ENCODE results near the gene GPR55. TPM values are rescaled to one million over a fixed set of nuclear protein-coding genes. Genes with fewer than 3 reads are reported as not detected.

GPR55 gene
- total and polyA plus RNA-seq, 2 donors (not counting 3 experiments of a cell fraction or from before 2014, with no cell fraction given) = not detected

- no peaks in the 10 kb centered on the region for H3K36me3 ChIP-seq (ENCODE audit: control insufficient read depth in 2 of 2, extremely low read depth in 1 of 2, insufficient read depth in 2 of 2, low read length in 2 of 2)
- H3K4me1 ChIP-seq (ENCODE audit: control insufficient read depth, extremely low read depth, insufficient read depth, low read length) = no peaks in the 10 kb centered on the region
- TF ChIP-seq JUN (IDR thresholded peaks at IDR 0.05; ENCODE audit: borderline replicate concordance, insufficient read depth, insufficient read length, low read depth) = no peak
- no peaks in the 10 kb centered on the region for H3K27me3 ChIP-seq (ENCODE audit: control insufficient read depth in 2 of 2, insufficient read depth in 2 of 2, low read length in 2 of 2)
- POLR2A ChIA-PET = no interaction called here
- DNase-seq (ENCODE audit: low read depth, low spot score) (no peak), FAIRE-seq (no peak)
- no peak overlapping the region for H3K9ac ChIP-seq (replicated peaks; ENCODE audit: extremely low read depth, insufficient read depth, low read length)
- H3K9me3 ChIP-seq (replicated peaks; ENCODE audit: control insufficient read depth, insufficient read depth, low read length) = no peaks in the 10 kb centered on the region
- CTCF ChIA-PET = no interaction called here
- no peak overlapping the region for H2AFZ ChIP-seq (ENCODE audit: low read depth, low read length)
- no peaks in the 10 kb centered on the region for H4K20me1 ChIP-seq (replicated peaks; ENCODE audit: control insufficient read depth, extremely low read depth, insufficient read depth, low read length)
- intact Hi-C loops (cut with micrococcal nuclease) (no loop called here), dilution Hi-C loops (cut with MboI; ENCODE audit: extremely low pct_ligation_motif_present, low sequenced_read_pairs) (no loop called here)
- H3K9me1 ChIP-seq (replicated peaks; ENCODE audit: control insufficient read depth, extremely low read depth, insufficient read depth, low read length) = no peaks in the 10 kb centered on the region
- BruUV-seq (replicated peaks) = no TSS peak
- no peaks in the 10 kb centered on the region for H3K79me2 ChIP-seq (ENCODE audit: control insufficient read depth, insufficient read depth, low read length)
- no peak overlapping the region for H3K4me3 ChIP-seq (replicated peaks in 1 of 3; ENCODE audit: insufficient read depth in 1 of 3, low read depth in 1 of 3, low read length in 3 of 3)
- no peak overlapping the region for H3K4me2 ChIP-seq (ENCODE audit: insufficient read depth, low read length)
- no peak overlapping the region for H3K27ac ChIP-seq (ENCODE audit: insufficient read depth, low read depth, low read length)
These were observed 19.1 kb upstream of the GPR55 start for GRCh38 chr2:230944123-230944653.

DNA sequence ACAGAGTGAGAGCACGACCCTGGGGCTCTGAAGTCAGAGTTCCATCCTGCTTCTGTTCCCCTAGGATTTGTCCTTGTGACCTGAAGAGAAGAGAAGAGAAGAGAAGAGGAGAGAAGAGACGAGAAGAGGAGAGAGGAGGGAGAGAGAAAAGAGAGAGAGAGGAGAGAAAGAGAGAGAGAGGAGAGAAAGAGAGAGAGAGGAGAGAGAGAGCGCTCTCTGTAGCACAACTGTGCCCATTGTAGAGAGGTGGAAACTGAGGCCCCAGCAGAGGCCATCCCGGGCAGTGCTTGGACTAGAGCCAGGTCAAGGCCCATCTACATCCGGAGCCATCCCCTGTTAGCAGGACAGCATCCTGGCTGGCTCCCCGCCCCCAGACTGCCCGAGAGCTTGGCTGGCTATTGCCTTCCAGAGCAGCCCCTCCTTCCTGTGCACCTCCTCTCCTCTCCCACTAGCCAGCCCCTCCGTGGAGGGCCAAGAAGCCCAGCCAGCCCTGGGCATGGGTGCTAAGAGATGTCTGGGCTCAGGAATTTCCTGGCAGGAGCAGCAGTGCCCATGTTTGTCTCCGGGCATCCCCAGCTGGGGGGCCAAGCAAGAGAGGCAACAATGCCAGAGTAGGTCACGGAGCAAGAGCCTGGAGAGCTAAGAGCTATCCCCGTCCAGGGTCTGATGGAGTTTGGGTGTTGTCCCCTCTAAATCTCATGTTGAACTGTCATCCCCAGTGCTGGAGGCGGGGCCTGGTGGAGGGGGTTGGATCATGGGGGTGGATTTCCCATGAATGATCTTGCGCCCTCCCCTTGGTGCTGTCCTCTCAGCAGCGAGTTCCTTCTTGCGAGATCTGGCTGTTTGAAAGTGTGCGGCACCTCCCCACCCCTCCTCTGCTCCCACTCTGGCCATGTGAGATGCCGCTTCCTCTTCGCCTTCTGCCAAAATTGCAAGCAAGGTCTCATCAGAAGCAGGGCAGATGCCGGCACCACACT is 18.2 kb upstream of the GPR55 start:
- no peak overlapping the region for H2AFZ ChIP-seq (ENCODE audit: low read depth, low read length)
- dilution Hi-C loops (cut with MboI; ENCODE audit: extremely low pct_ligation_motif_present, low sequenced_read_pairs) = no loop called here
- H3K4me3 ChIP-seq (replicated peaks in 1 of 3; ENCODE audit: insufficient read depth in 1 of 3, low read depth in 1 of 3, low read length in 3 of 3) = no peak overlapping the region
- H3K36me3 ChIP-seq (ENCODE audit: control insufficient read depth in 2 of 2, extremely low read depth in 1 of 2, insufficient read depth in 2 of 2, low read length in 2 of 2) = no peaks in the 10 kb centered on the region
- H3K9me3 ChIP-seq (replicated peaks; ENCODE audit: control insufficient read depth, insufficient read depth, low read length) = no peaks in the 10 kb centered on the region
- H3K79me2 ChIP-seq (ENCODE audit: control insufficient read depth, insufficient read depth, low read length) = no peaks in the 10 kb centered on the region
- BruUV-seq (replicated peaks) = no TSS peak
- no peak overlapping the region for H3K9ac ChIP-seq (replicated peaks; ENCODE audit: extremely low read depth, insufficient read depth, low read length)
- POLR2A ChIA-PET = no interaction called here
- no peaks in the 10 kb centered on the region for H3K9me1 ChIP-seq (replicated peaks; ENCODE audit: control insufficient read depth, extremely low read depth, insufficient read depth, low read length)
- H3K27me3 ChIP-seq (ENCODE audit: control insufficient read depth in 2 of 2, insufficient read depth in 2 of 2, low read length in 2 of 2) = no peaks in the 10 kb centered on the region
- intact Hi-C loops (cut with micrococcal nuclease) = no loop called here
- CTCF ChIA-PET = no interaction called here
- H4K20me1 ChIP-seq (replicated peaks; ENCODE audit: control insufficient read depth, extremely low read depth, insufficient read depth, low read length) = no peaks in the 10 kb centered on the region
- DNase-seq (ENCODE audit: low read depth, low spot score) (no peak), FAIRE-seq (no peak)
- H3K4me1 ChIP-seq (ENCODE audit: control insufficient read depth, extremely low read depth, insufficient read depth, low read length) = no peaks in the 10 kb centered on the region
- no peak overlapping the region for H3K4me2 ChIP-seq (ENCODE audit: insufficient read depth, low read length)
- TF ChIP-seq, protein P1, sequence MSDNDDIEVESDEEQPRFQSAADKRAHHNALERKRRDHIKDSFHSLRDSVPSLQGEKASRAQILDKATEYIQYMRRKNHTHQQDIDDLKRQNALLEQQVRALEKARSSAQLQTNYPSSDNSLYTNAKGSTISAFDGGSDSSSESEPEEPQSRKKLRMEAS (IDR thresholded peaks at IDR 0.05; ENCODE audit: insufficient read depth, insufficient read length) = no peak
- no peak for TF ChIP-seq EZH2 (IDR thresholded peaks at IDR 0.05; ENCODE audit: borderline replicate concordance, low read depth, low read length, severe bottlenecking)
- TF ChIP-seq GATA2 (IDR thresholded peaks at IDR 0.05; ENCODE audit: insufficient read depth, insufficient read length, low read depth, low read length) = no peak
- TF ChIP-seq MYC (IDR thresholded peaks at IDR 0.05; ENCODE audit: low read depth, low read length) = no peak
- no peak for TF ChIP-seq POLR2A (IDR thresholded peaks at IDR 0.05; ENCODE audit: low read depth, low read length)
- no peak for TF ChIP-seq POLR2AphosphoS5 (IDR thresholded peaks at IDR 0.05; ENCODE audit: insufficient read depth, low read depth, low read length)
- TF ChIP-seq JUN (IDR thresholded peaks at IDR 0.05; ENCODE audit: borderline replicate concordance, insufficient read depth, insufficient read length, low read depth) = no peak
- TF ChIP-seq CTCF (IDR thresholded peaks at IDR 0.05; ENCODE audit: extremely low read depth in 1 of 2, insufficient read depth in 1 of 2, low read depth in 1 of 2, low read length in 2 of 2) = no peak
- no peak for TF ChIP-seq FOS (IDR thresholded peaks at IDR 0.05; ENCODE audit: borderline replicate concordance, insufficient read depth, low read length)
- no peak overlapping the region for H3K27ac ChIP-seq (ENCODE audit: insufficient read depth, low read depth, low read length)

Data from endothelial cell of umbilical vein (primary cell).